Large intestine (tissue), 3 donors: ENCODE results near the gene ALOX15. TPM values are rescaled to one million over a fixed set of nuclear protein-coding genes. Genes with fewer than 3 reads are reported as not detected.
A peak's percentile ranks its signal among the peaks of the same experiment; 100 is the strongest.
"Not testable (repeated sequence)": the region's sequence is repeated elsewhere in the genome, so short reads cannot be mapped to it uniquely, and the experiment has no call there.

Experiments used
- DNase-seq, 2 donors: peaks; one replicate each; pipeline versions ENCODE4 v3.0.0 to v3.0.0-alpha.2; 2013
- H3K27ac ChIP-seq: one replicate; pipeline ENCODE4 v1.5.1; 2013; ENCODE audit warnings: low read length
- H3K27me3 ChIP-seq: 2 replicates; pipeline ENCODE4 v1.6.1; 2013; ENCODE audit warnings: low read length; ENCODE audit not compliant: control insufficient read depth, insufficient read depth
- H3K36me3 ChIP-seq: 2 replicates; pipeline ENCODE4 v1.6.1; 2013; ENCODE audit warnings: low read length; ENCODE audit not compliant: control insufficient read depth, insufficient read depth
- H3K4me1 ChIP-seq: one replicate; pipeline ENCODE4 v1.6.1; 2013; ENCODE audit warnings: low read length; ENCODE audit not compliant: control insufficient read depth, insufficient read depth
- H3K4me3 ChIP-seq: one replicate; pipeline ENCODE4 v1.5.1; 2013; ENCODE audit warnings: low read length
- H3K9me3 ChIP-seq: one replicate; pipeline ENCODE4 v1.6.1; 2013; ENCODE audit warnings: mild to moderate bottlenecking, low read depth, low read length, moderate library complexity; ENCODE audit not compliant: control insufficient read depth
- WGBS: methylation state at CpG from one replicate; pipeline ENCODE4 v1.1.5; 2013; ENCODE audit warnings: low lambda C conversion rate; ENCODE audit not compliant: insufficient coverage; 5-methylcytosine and 5-hydroxymethylcytosine counted together
- polyA plus RNA-seq: library from polyadenylated mRNA; unstranded; fragments of 120-200 nt; gene quantifications from one replicate; pipeline ENCODE4 v1.2.1, GENCODE V29; 2013

Gene ALOX15
- polyA plus RNA-seq, 1 donor: 2.2 TPM

GRCh38 chr17:4657678-4658077 is 16.2 kb upstream of the ALOX15 start:
- Histone ChIP-seq H3K9me3 (peaks cover 3% of the 10 kb centered on the region), H3K4me1 (peaks cover 3% of the 10 kb centered on the region), H3K4me3 (no peak overlapping the region), H3K27ac (no peak overlapping the region), H3K36me3 (no peaks in the 10 kb centered on the region), H3K27me3 (no peaks in the 10 kb centered on the region)
- WGBS: no CpG with 5 or more reads among the region's 2 CpGs
- DNase-seq: no peak

GRCh38 chr17:4655933-4656332 is 14.5 kb upstream of the ALOX15 start:
- WGBS: 94% methylated on average over 5 of the region's 7 CpGs
- not testable (repeated sequence) for H3K4me3 ChIP-seq, H3K36me3 ChIP-seq, DNase-seq, H3K27ac ChIP-seq, H3K9me3 ChIP-seq, H3K27me3 ChIP-seq, H3K4me1 ChIP-seq

GRCh38 chr17:4652997-4653396 is 11.5 kb upstream of the ALOX15 start:
- Histone ChIP-seq H3K4me1 (peaks cover 13% of the 10 kb centered on the region), H3K27me3 (no peaks in the 10 kb centered on the region), H3K4me3 (no peak overlapping the region), H3K27ac (no peak overlapping the region), H3K9me3 (peaks cover 3% of the 10 kb centered on the region), H3K36me3 (no peaks in the 10 kb centered on the region)
- 86% methylated on average over 4 of the region's 5 CpGs for WGBS
- no peak for DNase-seq

- WGBS: no CpG with 5 or more reads among the region's 2 CpGs
- H3K9me3 ChIP-seq: no peaks in the 10 kb centered on the region
- peak; percentile 58 to 83 for DNase-seq
Measured at GRCh38 chr17:4648741-4649140, 7.3 kb upstream of the ALOX15 start.

GRCh38 chr17:4645642-4646041 is 4.2 kb upstream of the ALOX15 start:
- Histone ChIP-seq H3K27me3 (peaks cover 24% of the 10 kb centered on the region), H3K36me3 (no peaks in the 10 kb centered on the region)
- 100% methylated on average over 1 of the region's 5 CpGs for WGBS

More at GRCh38 chr17:4648741-4649140, 7.3 kb upstream of the ALOX15 start:
- H3K27ac ChIP-seq: peak overlapping the region; percentile 8
- H3K36me3 ChIP-seq: no peaks in the 10 kb centered on the region
- no peaks in the 10 kb centered on the region for H3K27me3 ChIP-seq
- no peak overlapping the region for H3K4me3 ChIP-seq
- peaks cover 14% of the 10 kb centered on the region for H3K4me1 ChIP-seq

GRCh38 chr17:4643676-4644075 is 2.2 kb upstream of the ALOX15 start:
- H3K27ac ChIP-seq: no peak overlapping the region
- H3K4me1 ChIP-seq: peaks cover 27% of the 10 kb centered on the region
- DNase-seq: peak in 1 of 2 donors; percentile 37
- 24% methylated on average over 2 of the region's 4 CpGs for WGBS
- H3K27me3 ChIP-seq: peaks cover 37% of the 10 kb centered on the region
- peaks cover 4% of the 10 kb centered on the region for H3K9me3 ChIP-seq
- no peaks in the 10 kb centered on the region for H3K36me3 ChIP-seq
- no peak overlapping the region for H3K4me3 ChIP-seq

More at GRCh38 chr17:4645642-4646041, 4.2 kb upstream of the ALOX15 start:
- Histone ChIP-seq H3K9me3 (peaks cover 4% of the 10 kb centered on the region), H3K27ac (no peak overlapping the region), H3K4me1 (peaks cover 29% of the 10 kb centered on the region), H3K4me3 (no peak overlapping the region)
- DNase-seq: no peak

- no CpG with 5 or more reads among the region's 6 CpGs for WGBS
- Histone ChIP-seq H3K36me3 (no peaks in the 10 kb centered on the region), H3K4me1 (peaks cover 19% of the 10 kb centered on the region), H3K27ac (no peak overlapping the region), H3K27me3 (peaks cover 41% of the 10 kb centered on the region), H3K4me3 (no peak overlapping the region), H3K9me3 (peaks cover 4% of the 10 kb centered on the region)
- no peak for DNase-seq
Measured at GRCh38 chr17:4642286-4642685, 808 bp upstream of the ALOX15 start.

GRCh38 chr17:4640569-4641188 is 799 bp downstream of the ALOX15 start:
- H3K9me3 ChIP-seq, H3K36me3 ChIP-seq, DNase-seq, H3K27ac ChIP-seq, H3K4me3 ChIP-seq: not testable (repeated sequence)
- WGBS: no CpG with 5 or more reads among the region's 39 CpGs
- H3K27me3 ChIP-seq: peaks cover 57% of the 10 kb centered on the region
- peaks cover 19% of the 10 kb centered on the region for H3K4me1 ChIP-seq

GRCh38 chr17:4639301-4640059 is 2.0 kb downstream of the ALOX15 start:
- H3K4me1 ChIP-seq: peaks cover 19% of the 10 kb centered on the region
- no CpG with 5 or more reads among the region's 56 CpGs for WGBS
- not testable (repeated sequence) for H3K9me3 ChIP-seq, H3K27ac ChIP-seq, H3K4me3 ChIP-seq, H3K36me3 ChIP-seq
- peak; percentile 31 to 56 for DNase-seq
- H3K27me3 ChIP-seq: peaks cover 69% of the 10 kb centered on the region

GRCh38 chr17:4638766-4639165 is 2.7 kb downstream of the ALOX15 start:
- DNase-seq, H3K27ac ChIP-seq, H3K9me3 ChIP-seq, H3K36me3 ChIP-seq, H3K4me3 ChIP-seq: not testable (repeated sequence)
- peaks cover 19% of the 10 kb centered on the region for H3K4me1 ChIP-seq
- peaks cover 69% of the 10 kb centered on the region for H3K27me3 ChIP-seq
- WGBS: no CpG with 5 or more reads among the region's 8 CpGs
